Lower lobe of right lung (tissue), 2 donors: ENCODE measurements around the gene PPARA. TPM values are rescaled to one million over a fixed set of nuclear protein-coding genes. Genes with fewer than 3 reads are reported as not detected.

Experiments
- ATAC-seq, 2 donors: fragments of 200-7000 bp; cut with Tn5 transposase; one replicate each; pipeline ENCODE4 v1.9.1; 2020 to 2022; ENCODE audit warnings: mild to moderate bottlenecking in 2 of 2, moderate library complexity in 2 of 2
- DNase-seq: peaks from one replicate; pipeline ENCODE4 v3.0.0-alpha.2; 2020
- H3K27ac ChIP-seq: fragments of 200-600 bp; one replicate; pipeline ENCODE4 v1.8.0; 2022
- H3K27me3 ChIP-seq: fragments of 200-600 bp; one replicate; pipeline ENCODE4 v1.8.0; 2022; ENCODE audit warnings: low read depth
- H3K36me3 ChIP-seq: fragments of 200-600 bp; one replicate; pipeline ENCODE4 v1.8.0; 2022; ENCODE audit warnings: mild to moderate bottlenecking
- H3K4me1 ChIP-seq: fragments of 200-600 bp; one replicate; pipeline ENCODE4 v1.8.0; 2022
- H3K4me3 ChIP-seq: fragments of 200-600 bp; one replicate; pipeline ENCODE4 v1.8.0; 2022; ENCODE audit warnings: mild to moderate bottlenecking
- H3K9me3 ChIP-seq: fragments of 200-600 bp; one replicate; pipeline ENCODE4 v1.8.0; 2022
- intact Hi-C: fragments of 100-400 bp; cut with DNase I; formaldehyde crosslinking; loops from one replicate; pipeline ENCODE4 v1.11.0; 2022
- total RNA-seq: library from RNA; stranded (reverse); fragmentation: NEBNext Ultra II Directional; extraction: Animal tissue kit (Norgen Biotek cat#: 25700); gene quantifications from one replicate; pipeline ENCODE4 v1.2.1, GENCODE V29; 2021
- TF ChIP-seq, protein P1 (sequence below): fragments of 200-600 bp; IDR thresholded peaks from one replicate; pipeline ENCODE4 v1.8.0; 2022; ENCODE audit warnings: antibody characterized with exemption, mild to moderate bottlenecking
- donor health status: DM: no; HTN: yes; CAD: no; lungs with severe emphysema.

Gene PPARA
- total RNA-seq, 1 donor from 2014 or later = 20.5 TPM

DNA sequence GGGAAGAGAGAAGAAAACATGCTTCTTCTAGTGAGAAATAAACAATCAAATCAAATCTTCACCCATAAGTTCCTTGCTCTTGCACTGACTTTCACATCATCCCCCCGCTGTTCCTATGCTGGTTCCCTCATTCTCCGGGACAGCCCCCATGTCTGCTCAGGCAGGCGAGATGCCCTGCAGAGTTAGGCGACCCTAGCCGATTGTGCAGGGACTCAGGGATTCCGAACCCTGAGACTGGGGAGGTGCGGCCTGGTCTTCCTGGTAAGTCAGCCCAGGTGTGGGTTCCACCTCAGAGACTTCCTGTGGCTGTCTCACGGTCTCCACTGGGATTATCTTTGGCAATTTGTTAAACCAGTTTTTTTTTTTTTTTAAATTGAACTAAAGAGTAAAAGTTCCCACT lies 124.1 kb downstream of the PPARA start:
- no peak overlapping the region for H3K27ac ChIP-seq
- no peaks in the 10 kb centered on the region for H3K27me3 ChIP-seq
- no peak for ATAC-seq
- H3K4me3 ChIP-seq = no peak overlapping the region
- peaks cover 74% of the 10 kb centered on the region for H3K36me3 ChIP-seq
- intact Hi-C loops = no loop called here
- H3K9me3 ChIP-seq = no peaks in the 10 kb centered on the region
- H3K4me1 ChIP-seq = peaks cover 4% of the 10 kb centered on the region
- no peak for DNase-seq
- TF ChIP-seq, protein P1, sequence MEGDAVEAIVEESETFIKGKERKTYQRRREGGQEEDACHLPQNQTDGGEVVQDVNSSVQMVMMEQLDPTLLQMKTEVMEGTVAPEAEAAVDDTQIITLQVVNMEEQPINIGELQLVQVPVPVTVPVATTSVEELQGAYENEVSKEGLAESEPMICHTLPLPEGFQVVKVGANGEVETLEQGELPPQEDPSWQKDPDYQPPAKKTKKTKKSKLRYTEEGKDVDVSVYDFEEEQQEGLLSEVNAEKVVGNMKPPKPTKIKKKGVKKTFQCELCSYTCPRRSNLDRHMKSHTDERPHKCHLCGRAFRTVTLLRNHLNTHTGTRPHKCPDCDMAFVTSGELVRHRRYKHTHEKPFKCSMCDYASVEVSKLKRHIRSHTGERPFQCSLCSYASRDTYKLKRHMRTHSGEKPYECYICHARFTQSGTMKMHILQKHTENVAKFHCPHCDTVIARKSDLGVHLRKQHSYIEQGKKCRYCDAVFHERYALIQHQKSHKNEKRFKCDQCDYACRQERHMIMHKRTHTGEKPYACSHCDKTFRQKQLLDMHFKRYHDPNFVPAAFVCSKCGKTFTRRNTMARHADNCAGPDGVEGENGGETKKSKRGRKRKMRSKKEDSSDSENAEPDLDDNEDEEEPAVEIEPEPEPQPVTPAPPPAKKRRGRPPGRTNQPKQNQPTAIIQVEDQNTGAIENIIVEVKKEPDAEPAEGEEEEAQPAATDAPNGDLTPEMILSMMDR = no peak

DNA sequence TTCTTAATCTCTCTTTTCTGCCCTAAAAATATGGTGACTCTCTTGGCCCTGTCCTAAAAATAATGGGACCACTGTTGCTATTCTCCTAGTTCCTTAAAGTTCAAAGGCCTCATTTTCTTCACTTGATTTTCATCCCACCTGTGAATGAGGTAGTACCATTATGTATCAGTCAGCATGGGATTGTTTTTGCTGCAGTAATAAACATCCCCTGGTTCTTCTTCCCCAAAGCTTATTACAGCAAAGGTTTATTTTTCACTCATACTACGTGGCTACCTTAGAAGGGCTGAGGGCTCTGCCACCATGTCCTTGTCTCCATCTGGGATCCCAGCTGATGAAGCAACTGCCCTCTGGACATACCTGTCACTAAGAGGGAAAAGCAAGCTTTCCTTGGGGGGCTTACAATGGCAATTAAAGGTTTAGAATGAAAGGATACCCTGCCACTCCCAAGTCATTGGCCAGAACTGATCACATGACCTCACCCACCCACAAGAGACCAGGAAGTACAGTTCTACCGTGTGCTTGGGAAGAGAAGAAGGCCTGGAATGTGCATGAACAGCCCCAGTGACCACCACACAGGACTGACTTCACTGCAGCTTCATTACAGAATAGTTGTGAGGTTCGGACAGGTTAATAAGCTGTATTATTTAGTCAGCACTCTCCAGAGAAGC lies 125.3 kb downstream of the PPARA start:
- Histone ChIP-seq H3K9me3 (no peaks in the 10 kb centered on the region), H3K27me3 (no peaks in the 10 kb centered on the region), H3K4me1 (peaks cover 3% of the 10 kb centered on the region), H3K27ac (no peak overlapping the region), H3K4me3 (no peak overlapping the region), H3K36me3 (peaks cover 86% of the 10 kb centered on the region)
- no peak for DNase-seq
- no peak for ATAC-seq
- TF ChIP-seq, protein P1 = no peak
- intact Hi-C loops = no loop called here

DNA sequence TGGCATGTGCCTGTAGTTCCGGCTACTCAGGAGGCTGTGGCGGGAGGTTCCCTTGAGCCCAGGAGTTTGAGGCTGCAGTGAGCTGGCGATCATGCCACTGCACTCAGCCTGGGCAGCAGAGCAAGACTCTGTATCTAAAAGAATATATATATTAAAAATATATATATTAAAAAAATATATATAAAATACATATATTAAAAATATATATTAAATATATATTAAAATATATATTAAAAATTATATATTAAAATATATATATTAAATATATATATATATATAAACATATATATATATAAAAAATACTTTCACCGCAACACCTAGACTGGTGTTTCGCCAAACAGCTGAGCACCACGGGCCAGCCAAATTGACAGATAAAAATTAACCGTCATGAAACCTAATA lies 126.2 kb downstream of the PPARA start:
- H3K27me3 ChIP-seq = no peaks in the 10 kb centered on the region
- H3K27ac ChIP-seq = no peak overlapping the region
- H3K4me3 ChIP-seq = no peak overlapping the region
- no peak for ATAC-seq
- DNase-seq = no peak
- no peaks in the 10 kb centered on the region for H3K9me3 ChIP-seq
- H3K4me1 ChIP-seq = peaks cover 6% of the 10 kb centered on the region
- intact Hi-C loops = no loop called here
- H3K36me3 ChIP-seq = peaks cover 95% of the 10 kb centered on the region
- TF ChIP-seq, protein P1 = no peak

DNA sequence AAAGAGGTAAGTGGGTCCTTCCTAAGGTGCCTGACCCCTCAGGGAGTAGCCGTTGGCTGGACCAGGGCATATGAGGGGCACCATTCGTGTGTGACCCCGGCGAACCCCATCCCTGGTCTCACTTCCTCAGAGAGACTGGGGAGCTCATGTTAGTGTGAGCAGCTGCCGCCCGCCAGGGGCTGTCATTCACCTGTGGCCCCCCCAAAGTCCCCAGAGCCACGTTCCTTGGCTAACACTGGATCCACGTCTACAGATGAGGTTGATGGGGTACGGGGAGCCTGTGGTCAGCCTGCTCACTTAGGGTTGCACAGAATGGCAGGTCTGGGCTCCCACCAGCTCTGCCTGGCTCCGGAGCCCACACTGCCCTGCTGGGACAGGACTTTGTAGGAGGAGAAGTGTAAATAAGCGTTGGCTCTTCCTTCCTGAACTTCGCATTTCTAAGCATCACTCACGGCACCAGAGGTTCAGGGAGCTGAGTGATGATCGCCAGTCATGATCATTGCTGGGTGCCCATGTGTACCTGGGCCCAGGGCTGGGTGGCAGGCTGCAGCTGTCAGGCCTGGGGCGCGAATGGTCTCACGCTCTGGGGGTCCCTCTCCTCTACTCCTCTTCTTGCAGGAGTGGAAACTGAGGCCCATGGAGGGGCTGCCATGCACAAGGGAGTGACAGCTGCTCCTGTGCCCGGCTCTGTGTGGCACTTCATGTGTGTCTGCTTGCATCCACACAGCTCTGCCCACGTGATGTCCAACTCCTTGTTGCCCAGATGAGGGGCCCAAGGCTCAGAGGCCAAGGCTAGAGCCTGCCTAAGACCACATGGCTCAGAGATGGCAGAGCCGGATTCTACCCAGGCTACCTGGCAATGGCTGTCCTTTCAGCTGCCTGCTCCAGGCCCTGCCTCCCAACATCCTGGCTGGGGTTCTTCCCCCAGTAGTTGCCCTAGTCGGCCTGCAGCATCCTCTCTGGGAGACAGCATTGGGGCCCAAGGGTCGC lies 128.6 kb downstream of the PPARA start:
- no peak for ATAC-seq
- intact Hi-C loops = no loop called here

DNA sequence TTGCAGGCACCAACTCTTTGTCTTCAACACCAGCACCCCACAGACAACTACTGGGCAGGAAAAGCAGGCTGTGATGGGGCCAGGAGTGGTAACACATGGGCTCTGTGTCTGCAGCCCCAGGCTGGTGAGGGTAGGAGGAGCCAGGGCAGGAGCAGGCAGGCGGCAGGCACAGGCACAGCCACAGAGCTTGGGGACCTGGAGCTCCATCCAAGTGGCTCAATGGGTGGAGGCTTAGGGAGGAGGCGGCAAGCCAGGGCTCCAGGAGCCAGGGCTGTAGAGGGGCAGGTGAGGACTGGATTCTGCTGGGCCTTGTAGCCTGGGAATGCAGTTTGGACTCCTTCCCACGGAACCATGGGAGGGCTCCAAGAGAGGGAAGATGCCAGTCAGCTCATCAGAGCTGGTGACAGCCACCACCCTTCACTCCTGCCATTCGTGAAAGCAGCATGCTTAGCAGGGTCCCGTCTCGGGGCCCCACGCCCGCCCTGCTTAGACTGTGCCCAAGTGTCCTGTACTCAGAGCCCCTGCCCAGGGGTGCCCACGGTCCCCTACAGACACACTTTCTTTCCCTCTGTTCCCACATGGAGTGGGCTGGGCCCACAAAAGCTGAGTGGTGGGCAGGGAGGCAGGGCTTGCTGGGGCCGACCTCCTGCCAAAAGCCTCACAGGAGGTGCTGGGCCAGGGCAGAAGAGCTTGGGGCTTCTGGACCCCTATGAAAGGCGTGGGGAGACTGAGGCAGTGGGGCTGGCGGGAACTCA lies 129.9 kb downstream of the PPARA start:
- no peaks in the 10 kb centered on the region for H3K9me3 ChIP-seq
- peaks cover 96% of the 10 kb centered on the region for H3K36me3 ChIP-seq
- H3K27me3 ChIP-seq = no peaks in the 10 kb centered on the region
- intact Hi-C loops = no loop called here
- no peak overlapping the region for H3K4me3 ChIP-seq
- peaks cover 6% of the 10 kb centered on the region for H3K4me1 ChIP-seq
- H3K27ac ChIP-seq = peak overlapping the region; percentile 4
- DNase-seq (no peak), ATAC-seq (no peak)
- TF ChIP-seq, protein P1 = no peak

More for the DNA sequence above, 128.6 kb downstream of the PPARA start:
- Histone ChIP-seq H3K36me3 (peaks cover 96% of the 10 kb centered on the region), H3K4me3 (no peak overlapping the region), H3K4me1 (peaks cover 6% of the 10 kb centered on the region), H3K27me3 (no peaks in the 10 kb centered on the region), H3K27ac (no peak overlapping the region), H3K9me3 (no peaks in the 10 kb centered on the region)
- no peak for DNase-seq
- TF ChIP-seq, protein P1 = no peak
